Gastrocnemius medialis (tissue), 4 donors: ENCODE measurements around the gene GID8. TPM values are rescaled to one million over a fixed set of nuclear protein-coding genes. Genes with fewer than 3 reads are reported as not detected.

ENCODE experiments used
- ATAC-seq, 2 donors: fragments of 150-250 bp; one replicate each; pipeline ENCODE4 v1.9.1; 2016
- DNase-seq, 2 donors: peaks; one replicate each; pipeline ENCODE4 v3.0.0-alpha.2; 2019
- H3K27ac ChIP-seq, 4 donors: fragments of 200-600 bp; sonication (generic); 1 replicate in 1 of 4; 2 replicates in 3 of 4; pipeline ENCODE4 v1.5.1; 2016 to 2018; ENCODE audit warnings: mild to moderate bottlenecking in 2 of 4, moderate library complexity in 1 of 4
- H3K27me3 ChIP-seq, 3 donors: fragments of 200-600 bp; sonication (generic) in 2 of 3; 1 replicate in 1 of 3; 2 replicates in 2 of 3; pipeline versions ENCODE4 v1.5.1 to v1.6.0; 2016 to 2019; ENCODE audit warnings: mild to moderate bottlenecking in 1 of 3, moderate library complexity in 1 of 3
- H3K36me3 ChIP-seq, 2 donors: fragments of 200-600 bp; sonication (generic) in 1 of 2; one replicate each; pipeline ENCODE4 v1.5.1; 2017 to 2018
- H3K4me1 ChIP-seq, 2 donors: fragments of 200-600 bp; sonication (generic) in 1 of 2; one replicate each; pipeline ENCODE4 v1.5.1; 2016 to 2017; ENCODE audit warnings: mild to moderate bottlenecking in 2 of 2
- H3K4me3 ChIP-seq, 4 donors: fragments of 200-600 bp; sonication (generic) in 3 of 4; 1 replicate in 1 of 4; 2 replicates in 3 of 4; pipeline ENCODE4 v1.5.1; 2016 to 2019; ENCODE audit warnings: mild to moderate bottlenecking in 2 of 4
- H3K9me3 ChIP-seq, 3 donors: fragments of 200-600 bp; sonication (generic) in 2 of 3; 1 replicate in 1 of 3; 2 replicates in 2 of 3; pipeline ENCODE4 v1.5.1; 2016 to 2019
- POLR2A ChIP-seq, 2 donors: fragments of 450-650 bp; IDR thresholded peaks; one replicate each; pipeline ENCODE4 v1.6.1; 2017; ENCODE audit warnings: antibody characterized with exemption in 2 of 2, mild to moderate bottlenecking in 2 of 2, moderate library complexity in 2 of 2
- in situ Hi-C, 4 donors: fragments of 200-750 bp; cut with MboI; loops; one replicate each; pipeline versions ENCODE4 v1.15.0 to v1.8.0; 2017; ENCODE audit warnings: low sequenced_read_pairs in 4 of 4
- intact Hi-C: fragments of 100-400 bp; cut with DNase I; formaldehyde crosslinking; loops from one replicate; pipeline ENCODE4 v1.15.1; 2023; ENCODE audit warnings: low total_unique reads
- total RNA-seq, 4 donors: library from RNA; depleted of rRNA; stranded (reverse); fragments of >200 nt; gene quantifications; one replicate each; pipeline versions ENCODE4 v1.1.0 to v1.2.3, GENCODE V29; 2016
- TF ChIP-seq, protein P1 (sequence below), 5 experiments: fragments of 450-650 bp in 3 of 5; fragments of 200-600 bp in 2 of 5; sonication (generic) in 2 of 5; IDR thresholded peaks in 4 of 5; conservative IDR thresholded peaks in 1 of 5; 1 replicate in 4 of 5; 2 replicates in 1 of 5; pipeline ENCODE4 v1.5.1; 2016 to 2019; ENCODE audit warnings: antibody characterized with exemption in 5 of 5, mild to moderate bottlenecking in 3 of 5, moderate library complexity in 3 of 5

GID8 gene
- total RNA-seq, 4 donors from 2014 or later, result 12.8 to 16.2 (median 13.5) TPM

DNA sequence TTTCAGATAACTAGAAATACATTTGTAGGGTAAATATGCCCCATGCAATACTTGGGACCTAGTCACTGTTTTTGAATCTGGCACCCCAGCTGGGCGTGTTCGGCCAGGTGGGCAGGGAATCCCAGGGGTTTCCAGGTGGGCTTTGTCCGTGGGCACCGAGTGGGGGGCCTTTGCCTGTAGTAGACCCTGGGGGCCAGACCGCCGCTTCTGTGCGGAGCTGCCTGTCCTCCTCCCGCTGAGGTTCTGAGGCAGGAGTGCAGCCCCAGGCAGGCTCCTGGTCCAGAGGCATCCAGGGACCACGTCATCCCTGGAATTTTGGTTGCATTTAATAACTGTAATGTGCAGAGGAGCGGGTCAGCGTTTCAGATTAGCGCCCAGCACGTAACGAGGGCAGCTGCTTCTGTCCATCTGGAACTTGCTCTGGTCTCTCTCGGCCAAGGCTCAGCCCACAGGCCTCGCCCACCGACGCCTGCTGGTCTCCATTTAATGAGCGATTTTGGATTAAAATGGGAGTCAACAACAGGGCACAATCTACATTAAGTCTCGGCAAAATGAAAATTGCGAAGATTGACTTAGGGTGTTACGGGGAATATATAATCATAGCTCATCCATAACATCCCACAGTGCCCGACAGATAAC, 56.0 kb downstream of the GID8 start:
- intact Hi-C loops (no loop called here), in situ Hi-C loops (no loop called here)
- ATAC-seq, result no peak
- H3K27ac ChIP-seq, result no peak overlapping the region
- H3K36me3 ChIP-seq, result no peaks in the 10 kb centered on the region
- no peak overlapping the region for H3K4me3 ChIP-seq
- no peaks in the 10 kb centered on the region for H3K9me3 ChIP-seq
- peaks cover 22 to 44% (median 36%) of the 10 kb centered on the region in 3 donors for H3K27me3 ChIP-seq
- H3K4me1 ChIP-seq, result no peaks in the 10 kb centered on the region
- no peak for DNase-seq
- TF ChIP-seq POLR2A (IDR thresholded peaks at IDR 0.05), result no peak
- TF ChIP-seq, protein P1, sequence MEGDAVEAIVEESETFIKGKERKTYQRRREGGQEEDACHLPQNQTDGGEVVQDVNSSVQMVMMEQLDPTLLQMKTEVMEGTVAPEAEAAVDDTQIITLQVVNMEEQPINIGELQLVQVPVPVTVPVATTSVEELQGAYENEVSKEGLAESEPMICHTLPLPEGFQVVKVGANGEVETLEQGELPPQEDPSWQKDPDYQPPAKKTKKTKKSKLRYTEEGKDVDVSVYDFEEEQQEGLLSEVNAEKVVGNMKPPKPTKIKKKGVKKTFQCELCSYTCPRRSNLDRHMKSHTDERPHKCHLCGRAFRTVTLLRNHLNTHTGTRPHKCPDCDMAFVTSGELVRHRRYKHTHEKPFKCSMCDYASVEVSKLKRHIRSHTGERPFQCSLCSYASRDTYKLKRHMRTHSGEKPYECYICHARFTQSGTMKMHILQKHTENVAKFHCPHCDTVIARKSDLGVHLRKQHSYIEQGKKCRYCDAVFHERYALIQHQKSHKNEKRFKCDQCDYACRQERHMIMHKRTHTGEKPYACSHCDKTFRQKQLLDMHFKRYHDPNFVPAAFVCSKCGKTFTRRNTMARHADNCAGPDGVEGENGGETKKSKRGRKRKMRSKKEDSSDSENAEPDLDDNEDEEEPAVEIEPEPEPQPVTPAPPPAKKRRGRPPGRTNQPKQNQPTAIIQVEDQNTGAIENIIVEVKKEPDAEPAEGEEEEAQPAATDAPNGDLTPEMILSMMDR (IDR thresholded peaks at IDR 0.05 in 4 of 5, conservative IDR thresholded peaks at IDR 0.05 in 1 of 5), result no peak

DNA sequence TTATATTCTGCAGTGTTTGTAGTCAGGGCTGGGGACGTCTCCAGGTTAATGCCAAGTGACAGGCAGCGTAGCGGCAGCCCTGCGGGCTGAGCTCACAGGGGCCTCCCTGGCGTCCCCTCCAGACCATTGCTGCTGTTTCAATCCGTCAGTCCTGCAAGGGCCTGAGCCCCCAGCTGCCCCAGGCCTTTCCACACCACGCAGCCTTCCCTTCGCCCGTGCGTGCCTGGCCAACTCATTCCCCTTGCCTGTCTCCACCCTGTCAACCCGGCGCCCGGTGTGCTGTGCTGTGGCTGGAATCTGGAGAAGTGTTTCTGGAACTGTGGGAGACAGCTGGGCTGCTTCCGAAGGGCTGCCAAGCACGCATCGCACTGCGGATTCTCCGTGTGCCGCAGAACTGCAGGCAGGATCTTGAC, 56.9 kb downstream of the GID8 start:
- in situ Hi-C loops (no loop called here), intact Hi-C loops (no loop called here)
- H3K9me3 ChIP-seq, result no peaks in the 10 kb centered on the region
- DNase-seq, result no peak
- H3K4me3 ChIP-seq, result no peak overlapping the region
- H3K27ac ChIP-seq, result no peak overlapping the region
- TF ChIP-seq, protein P1 (IDR thresholded peaks at IDR 0.05 in 4 of 5, conservative IDR thresholded peaks at IDR 0.05 in 1 of 5), result no peak
- no peak for TF ChIP-seq POLR2A (IDR thresholded peaks at IDR 0.05)
- ATAC-seq, result no peak
- no peaks in the 10 kb centered on the region for H3K36me3 ChIP-seq
- peaks cover 16 to 39% (median 36%) of the 10 kb centered on the region in 3 donors for H3K27me3 ChIP-seq
- H3K4me1 ChIP-seq, result no peaks in the 10 kb centered on the region

DNA sequence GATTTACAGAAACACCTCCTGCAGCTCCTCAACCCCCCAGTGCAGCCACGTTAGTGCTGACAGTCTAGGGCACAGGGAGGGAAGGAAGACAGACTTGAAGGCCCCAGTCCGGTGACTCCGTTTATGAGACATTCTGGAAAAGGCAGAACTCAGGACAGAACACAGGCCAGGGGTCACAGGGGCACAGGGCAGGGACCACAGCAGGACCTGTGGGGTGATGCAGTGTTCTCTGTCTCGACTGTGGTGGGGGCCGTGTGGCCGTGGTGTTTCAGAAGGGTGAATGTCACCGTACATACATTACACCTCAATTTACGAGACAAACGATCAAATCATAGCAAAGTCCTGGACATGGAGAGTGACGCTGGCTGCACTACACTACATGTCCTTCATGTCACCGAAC, 57.5 kb downstream of the GID8 start:
- intact Hi-C loops, result no loop called here
- no peak overlapping the region for H3K4me3 ChIP-seq
- in situ Hi-C loops, result no loop called here

DNA sequence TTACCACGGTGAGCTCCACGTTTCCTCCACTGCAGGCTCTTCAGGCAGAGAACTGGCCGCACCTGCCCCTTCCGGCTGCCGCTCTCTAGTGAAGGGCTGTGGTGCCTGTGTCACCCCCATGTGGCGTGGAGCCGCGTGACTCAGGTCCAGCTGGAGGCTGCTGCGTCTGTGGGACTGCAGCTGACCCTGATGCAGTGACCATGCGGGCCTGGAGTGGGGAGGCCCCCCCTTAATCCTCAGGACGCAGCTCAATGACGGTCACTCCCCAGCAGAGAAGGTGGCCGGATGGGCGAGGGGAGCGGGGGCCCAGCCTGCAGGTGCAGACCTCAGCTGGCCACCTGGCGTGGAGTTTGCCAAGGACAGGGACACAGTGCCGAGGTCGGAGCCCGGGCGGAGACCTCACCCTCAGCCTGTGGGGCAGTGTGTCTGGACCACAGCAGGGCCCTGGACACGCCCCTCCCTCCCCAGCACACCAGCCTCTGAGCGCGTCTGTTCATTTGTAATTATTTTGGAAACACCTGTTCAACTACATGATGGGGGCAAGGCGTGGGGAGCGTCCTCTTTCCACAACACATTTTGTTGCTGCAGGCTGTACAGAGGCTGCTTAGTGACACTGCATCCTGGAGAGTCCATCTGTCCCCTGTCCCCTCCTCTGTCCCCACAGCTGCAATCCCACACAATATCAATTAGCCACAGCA, 58.1 kb downstream of the GID8 start:
- no peak for ATAC-seq
- Histone ChIP-seq H3K36me3 (no peaks in the 10 kb centered on the region), H3K4me1 (no peaks in the 10 kb centered on the region), H3K27me3 (peaks cover 26 to 36% (median 35%) of the 10 kb centered on the region in 3 donors), H3K4me3 (no peak overlapping the region), H3K9me3 (no peaks in the 10 kb centered on the region), H3K27ac (no peak overlapping the region)
- in situ Hi-C loops, result no loop called here
- no peak for DNase-seq
- intact Hi-C loops, result no loop called here
- no peak for TF ChIP-seq POLR2A (IDR thresholded peaks at IDR 0.05)
- TF ChIP-seq, protein P1 (IDR thresholded peaks at IDR 0.05 in 4 of 5, conservative IDR thresholded peaks at IDR 0.05 in 1 of 5), result no peak

More for the DNA sequence above, 57.5 kb downstream of the GID8 start:
- ATAC-seq, result no peak
- no peak for DNase-seq
- TF ChIP-seq, protein P1 (IDR thresholded peaks at IDR 0.05 in 4 of 5, conservative IDR thresholded peaks at IDR 0.05 in 1 of 5), result no peak
- TF ChIP-seq POLR2A (IDR thresholded peaks at IDR 0.05), result no peak
- Histone ChIP-seq H3K36me3 (no peaks in the 10 kb centered on the region), H3K4me1 (no peaks in the 10 kb centered on the region), H3K27ac (no peak overlapping the region), H3K27me3 (peaks cover 22 to 36% (median 36%) of the 10 kb centered on the region in 3 donors), H3K9me3 (no peaks in the 10 kb centered on the region)
